GM11168 (cell line): ENCODE data around the gene FCN1.
"Not testable (repeated sequence)": the region's sequence is repeated elsewhere in the genome, so short reads cannot be mapped to it uniquely, and the experiment has no call there.

Experiments used
- in situ Hi-C: fragments of 300-500 bp; cut with MboI; formaldehyde crosslinking; loops from one replicate; pipeline ENCODE4 v1.12.0; 2022; ENCODE audit warnings: low sequenced_read_pairs; ENCODE audit not compliant: unreplicated experiment

FCN1 gene

DNA sequence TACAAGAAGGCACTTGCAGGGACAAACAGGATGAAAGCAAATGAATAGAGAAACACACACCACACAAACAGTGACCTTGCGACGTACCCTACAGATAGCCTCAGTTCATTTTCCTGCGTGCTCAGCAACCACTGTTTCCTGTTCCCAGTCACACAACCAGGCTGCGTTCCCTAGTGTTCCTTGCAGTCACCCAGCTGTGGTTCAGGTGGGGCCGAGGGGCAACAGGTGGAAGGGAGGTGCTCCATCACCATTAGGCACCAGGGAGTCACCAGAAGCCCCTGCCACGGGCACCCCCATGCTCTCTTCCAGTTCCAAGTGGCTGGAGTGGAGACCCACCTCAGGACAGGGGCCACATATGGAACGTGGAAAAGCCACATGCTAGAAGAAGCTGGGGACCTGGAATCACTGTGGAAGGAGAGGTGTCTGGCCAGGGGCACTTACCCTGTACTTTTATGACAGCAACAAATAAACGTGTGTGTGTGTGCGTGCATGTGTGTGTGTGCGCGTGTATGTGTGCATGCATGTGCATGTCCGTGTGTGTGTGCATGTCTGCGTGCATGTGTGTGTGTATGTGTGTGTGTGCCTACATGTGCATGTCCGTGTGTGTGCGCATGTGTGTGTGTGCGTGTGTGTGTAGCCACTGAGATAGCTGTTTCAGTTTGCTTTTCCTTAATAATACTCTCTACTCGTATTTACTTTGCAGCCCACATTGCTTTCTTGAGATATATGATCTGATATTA lies 55.9 kb downstream of the FCN1 start:
- in situ Hi-C loops: no loop called here

- in situ Hi-C loops: no loop called here
These were observed 57.2 kb downstream of the FCN1 start for GRCh38 chr9:134860510-134860909.

GRCh38 chr9:134858051-134858841 lies 59.5 kb downstream of the FCN1 start:
- in situ Hi-C loops: no loop called here

- in situ Hi-C loops: not testable (repeated sequence)
These were observed 60.3 kb downstream of the FCN1 start for GRCh38 chr9:134857451-134857850.

DNA sequence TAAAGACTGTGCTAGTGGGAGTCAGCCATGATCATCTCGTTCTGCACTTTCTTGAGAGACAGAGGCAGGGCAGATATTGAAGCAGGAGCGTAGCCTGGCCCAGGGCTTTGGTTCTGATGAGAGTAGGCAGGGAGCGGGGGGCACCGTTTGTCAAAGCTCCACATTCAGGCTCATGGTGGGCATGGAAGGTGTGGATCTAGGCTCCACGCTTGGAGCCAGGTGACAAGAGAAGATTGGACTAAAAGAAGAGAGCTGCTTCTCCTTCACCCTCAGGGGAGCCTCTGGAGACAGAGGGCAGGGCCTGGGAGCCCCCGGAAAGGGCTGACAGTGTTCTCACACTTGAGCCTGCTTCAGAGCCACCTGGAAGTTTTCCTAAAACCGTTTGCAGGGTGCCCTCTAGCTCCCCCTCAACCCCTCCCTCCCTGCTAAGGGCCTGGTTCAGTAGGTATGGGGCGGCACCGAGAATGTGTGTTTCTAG lies 61.8 kb downstream of the FCN1 start:
- in situ Hi-C loops: no loop called here
